ENCODE measurements around the gene BMPR1B. TPM values are rescaled to one million over a fixed set of nuclear protein-coding genes. Genes with fewer than 3 reads are reported as not detected.

BMPR1B gene
- total RNA-seq, 1 experiment from 2014 or later = 1.7 TPM

- no peak for DNase-seq (ENCODE audit: low read depth)
Observed at GRCh38 chr4:95183656-95184408, 426.1 kb downstream of the BMPR1B start.

- DNase-seq (ENCODE audit: low read depth) = no peak
Observed at GRCh38 chr4:95186666-95187065, 428.9 kb downstream of the BMPR1B start.

- DNase-seq (ENCODE audit: low read depth) = no peak
Observed at GRCh38 chr4:95188701-95189370, 431.1 kb downstream of the BMPR1B start.

GRCh38 chr4:95190751-95191436 lies 433.1 kb downstream of the BMPR1B start:
- DNase-seq (ENCODE audit: low read depth) = no peak

- no peak for DNase-seq (ENCODE audit: low read depth)
Observed at GRCh38 chr4:95191537-95191936, 433.8 kb downstream of the BMPR1B start.

- no peak for DNase-seq (ENCODE audit: low read depth)
Observed at GRCh38 chr4:95193391-95194224, 435.9 kb downstream of the BMPR1B start.

GRCh38 chr4:95197353-95197752 lies 439.6 kb downstream of the BMPR1B start:
- no peak for DNase-seq (ENCODE audit: low read depth)

- no peak for DNase-seq (ENCODE audit: low read depth)
Observed at GRCh38 chr4:95198961-95199360, 441.2 kb downstream of the BMPR1B start.

GRCh38 chr4:95204267-95204844 lies 446.6 kb downstream of the BMPR1B start:
- no peak for DNase-seq (ENCODE audit: low read depth)

GRCh38 chr4:95204873-95205272 lies 447.1 kb downstream of the BMPR1B start:
- DNase-seq (ENCODE audit: low read depth) = no peak
